HepG2 (cell line): ENCODE results near the gene MROH2A. TPM values are rescaled to one million over a fixed set of nuclear protein-coding genes. Genes with fewer than 3 reads are reported as not detected.

Experiments used
- ATAC-seq: fragments of 200-7000 bp; cut with Tn5 transposase; 3 replicates; pipeline ENCODE4 v1.9.1; 2020; ENCODE audit warnings: mild to moderate bottlenecking, moderate library complexity
- BruUV-seq: library from RNA; stranded (reverse); fragments of 400-500 nt; replicated peaks from 2 replicates; lab custom pipeline; 2021; lab: Mats Ljungman, UMichigan
- CTCF ChIA-PET: fragments of 300-600 bp; formaldehyde crosslinking; extraction: SDS; loops from one replicate; lab custom pipeline; 2021; ENCODE audit warnings: low total read pairs, inconsistent platforms, low intra/inter-chr PET ratio; lab: Yijun Ruan, JAX
- POLR2A ChIA-PET: fragments of 350-600 bp; sonication (Branson Sonifier 250); formaldehyde crosslinking; loops from one replicate; lab custom pipeline; 2020; ENCODE audit warnings: antibody characterized with exemption, inconsistent platforms; lab: Yijun Ruan, JAX
- DNase-seq: peaks from one replicate; pipeline ENCODE4 v3.0.0-alpha.2; 2015; ENCODE audit warnings: low spot score
- FAIRE-seq: peaks from 3 replicates; lab custom pipeline; 2011; peaks lifted over from hg19 to GRCh38; lab: Jason Lieb, UNC
- H2AFZ ChIP-seq: one replicate; pipeline ENCODE4 v1.6.1; 2011; ENCODE audit warnings: low read length, inconsistent platforms
- H3K27ac ChIP-seq: fragments of 300-600 bp; 3 replicates; pipeline ENCODE4 v1.8.0; 2011; ENCODE audit warnings: mixed run types, mild to moderate bottlenecking, mixed read lengths, low read length, inconsistent platforms; ENCODE audit not compliant: insufficient read depth; ENCODE audit errors: extremely low read length
- H3K27me3 ChIP-seq, 2 experiments: fragments of 200-600 bp in 1 of 2; 2 replicates in 1 of 2; 3 replicates in 1 of 2; pipeline versions ENCODE4 v1.6.0 to v1.8.0; 2011; ENCODE audit warnings: low read length in 2 of 2, mild to moderate bottlenecking in 2 of 2, moderate library complexity in 2 of 2, inconsistent platforms in 1 of 2; ENCODE audit not compliant: insufficient read depth in 2 of 2, control insufficient read depth in 1 of 2
- H3K36me3 ChIP-seq, 2 experiments: fragments of 200-600 bp in 1 of 2; replicated peaks in 1 of 2; 2 replicates in 1 of 2; 3 replicates in 1 of 2; pipeline versions ENCODE4 v1.5.1 to v1.8.0; 2011; ENCODE audit warnings: low read length in 2 of 2, inconsistent platforms in 1 of 2; ENCODE audit not compliant: insufficient read depth in 2 of 2, control insufficient read depth in 1 of 2
- H3K4me1 ChIP-seq: 2 replicates; pipeline ENCODE4 v1.5.1; 2012; ENCODE audit warnings: low read length, inconsistent platforms; ENCODE audit not compliant: insufficient read depth
- H3K4me2 ChIP-seq: 2 replicates; pipeline ENCODE4 v1.6.0; 2011; ENCODE audit warnings: low read depth, low read length, inconsistent platforms
- H3K4me3 ChIP-seq, 3 experiments: fragments of 200-600 bp in 1 of 3; sonication (generic), shearing (Covaris generic) in 1 of 3; replicated peaks in 1 of 3; 2 replicates each; pipeline ENCODE4 v1.5.1; 2011 to 2016; ENCODE audit warnings: low read length in 3 of 3, inconsistent platforms in 2 of 3, low read depth in 2 of 3, mild to moderate bottlenecking in 2 of 3, control low read depth in 1 of 3, mixed read lengths in 1 of 3; ENCODE audit not compliant: insufficient read depth in 1 of 3
- H3K79me2 ChIP-seq: one replicate; pipeline ENCODE4 v1.6.1; 2011; ENCODE audit warnings: low read length, inconsistent platforms; ENCODE audit not compliant: insufficient read depth
- H3K9ac ChIP-seq: 2 replicates; pipeline ENCODE4 v1.6.0; 2011; ENCODE audit warnings: mild to moderate bottlenecking, low read depth, low read length, inconsistent platforms; ENCODE audit not compliant: insufficient read depth
- H3K9me3 ChIP-seq: 2 replicates; pipeline ENCODE4 v1.5.1; 2012; ENCODE audit warnings: mild to moderate bottlenecking, low read length
- H4K20me1 ChIP-seq: 2 replicates; pipeline ENCODE4 v1.6.0; 2011; ENCODE audit warnings: inconsistent platforms, mild to moderate bottlenecking, low read length, moderate library complexity; ENCODE audit not compliant: insufficient read depth
- HNF4A ChIP-seq: sonication (generic); formaldehyde crosslinking; IDR thresholded peaks from 2 replicates; pipeline ENCODE4 v1.4.0; 2020; ENCODE audit warnings: missing genetic modification reagents
- PCBP1 ChIP-seq: fragments of 200-400 bp; formaldehyde crosslinking; IDR thresholded peaks from 2 replicates; pipeline ENCODE4 v1.6.1; 2017; ENCODE audit warnings: mild to moderate bottlenecking, low read depth, low read length, borderline replicate concordance
- ZNF496 ChIP-seq: sonication (generic); formaldehyde crosslinking; IDR thresholded peaks from 2 replicates; pipeline ENCODE4 v1.8.1; 2023; ENCODE audit warnings: mild to moderate bottlenecking, moderate library complexity, missing genetic modification reagents; ENCODE audit not compliant: insufficient replicate concordance
- WGBS: methylation state at CpG from one replicate; pipeline ENCODE4 v1.1.6; 2017; ENCODE audit warnings: low lambda C conversion rate; 5-methylcytosine and 5-hydroxymethylcytosine counted together
- in situ Hi-C: cut with HindIII; loops from 2 replicates; pipeline ENCODE4 v1.10.0; 2017; ENCODE audit warnings: low pct_unique_long_range_greater_than_20kb; ENCODE audit not compliant: extremely low pct_ligation_motif_present
- intact Hi-C: fragments of 100-400 bp; cut with micrococcal nuclease; formaldehyde crosslinking; loops from one replicate; pipeline ENCODE4 v1.10.0; 2022; ENCODE audit not compliant: unreplicated experiment
- polyA plus RNA-seq, 8 experiments: library from polyadenylated mRNA; depleted of rRNA in 3 of 8; stranded (reverse) in 7 of 8; unstranded in 1 of 8; fragments of >200 nt; fragmentation: Illumina TruSeq in 4 of 8; extraction: Trizol in 4 of 8; gene quantifications; 2 replicates each; pipeline versions ENCODE4 v1.2.1 to v1.2.3, GENCODE V29; 2011 to 2016; ENCODE audit warnings: low read depth in 4 of 8, missing spikeins in 1 of 8, mixed read lengths in 1 of 8; ENCODE audit not compliant: insufficient read depth in 1 of 8
- total RNA-seq, 5 experiments: library from RNA; depleted of rRNA; stranded (reverse); fragments of >200 nt; fragmentation: Illumina TruSeq; extraction: Trizol; gene quantifications; 2 replicates each; pipeline ENCODE4 v1.2.3, GENCODE V29; 2016; ENCODE audit warnings: low read depth in 1 of 5
- TF ChIP-seq, protein P1 (sequence below), 2 experiments: fragments of 450-650 bp in 1 of 2; sonication (generic) in 1 of 2; formaldehyde crosslinking in 1 of 2; IDR thresholded peaks; 2 replicates each; pipeline versions ENCODE4 v1.6.1 to v1.8.0; 2016 to 2022; ENCODE audit warnings: antibody characterized with exemption in 1 of 2, mild to moderate bottlenecking in 1 of 2, missing genetic modification reagents in 1 of 2

MROH2A gene
- total and polyA plus RNA-seq, 2 of the 13 experiments (the other 11 are each of a cell fraction or from before 2014, with no cell fraction given), result 0.03 to 0.04 TPM

DNA sequence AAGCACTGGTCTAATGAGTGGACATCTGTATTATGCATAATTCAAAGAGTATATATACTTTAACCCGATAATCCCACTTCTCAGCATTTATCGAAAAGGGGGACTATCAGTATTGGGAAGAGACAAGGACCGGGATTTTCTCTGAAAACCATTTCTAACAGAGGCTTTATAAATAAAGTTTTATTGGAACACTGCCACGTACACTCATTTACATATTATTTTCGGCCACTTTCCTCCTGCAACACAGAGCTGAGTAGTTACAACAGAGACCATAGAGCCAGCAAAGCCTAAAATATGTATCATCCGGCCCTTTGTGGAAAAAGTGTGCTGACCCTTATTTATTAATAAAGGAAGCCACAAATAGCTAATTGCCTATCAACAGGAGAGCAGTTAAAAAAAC lies 73.0 kb downstream of the MROH2A start:
- POLR2A ChIA-PET, result no interaction called here
- whole genome bisulfite sequencing, result 96% methylated on average over 6 of the region's 6 CpGs

More for the DNA sequence above, 73.0 kb downstream of the MROH2A start:
- Histone ChIP-seq H3K27me3 (peaks cover 2 to 3% of the 10 kb centered on the region in 2 experiments; a peak in 1 of 5 replicates), H3K9me3 (no peaks in the 10 kb centered on the region), H3K36me3 (peaks cover 34 to 61% of the 10 kb centered on the region in 2 experiments), H4K20me1 (peaks cover 9% of the 10 kb centered on the region), H2AFZ (no peak overlapping the region), H3K4me2 (no peak overlapping the region), H3K4me1 (peaks cover 39% of the 10 kb centered on the region), H3K79me2 (peaks cover 39% of the 10 kb centered on the region), H3K4me3 (no peak overlapping the region), H3K27ac (no peak overlapping the region), H3K9ac (no peak overlapping the region)
- FAIRE-seq (no peak), ATAC-seq (no peak), DNase-seq (no peak)
- in situ Hi-C loops, result no loop called here
- no TSS peak for BruUV-seq
- CTCF ChIA-PET, result no interaction called here
- TF ChIP-seq, protein P1, sequence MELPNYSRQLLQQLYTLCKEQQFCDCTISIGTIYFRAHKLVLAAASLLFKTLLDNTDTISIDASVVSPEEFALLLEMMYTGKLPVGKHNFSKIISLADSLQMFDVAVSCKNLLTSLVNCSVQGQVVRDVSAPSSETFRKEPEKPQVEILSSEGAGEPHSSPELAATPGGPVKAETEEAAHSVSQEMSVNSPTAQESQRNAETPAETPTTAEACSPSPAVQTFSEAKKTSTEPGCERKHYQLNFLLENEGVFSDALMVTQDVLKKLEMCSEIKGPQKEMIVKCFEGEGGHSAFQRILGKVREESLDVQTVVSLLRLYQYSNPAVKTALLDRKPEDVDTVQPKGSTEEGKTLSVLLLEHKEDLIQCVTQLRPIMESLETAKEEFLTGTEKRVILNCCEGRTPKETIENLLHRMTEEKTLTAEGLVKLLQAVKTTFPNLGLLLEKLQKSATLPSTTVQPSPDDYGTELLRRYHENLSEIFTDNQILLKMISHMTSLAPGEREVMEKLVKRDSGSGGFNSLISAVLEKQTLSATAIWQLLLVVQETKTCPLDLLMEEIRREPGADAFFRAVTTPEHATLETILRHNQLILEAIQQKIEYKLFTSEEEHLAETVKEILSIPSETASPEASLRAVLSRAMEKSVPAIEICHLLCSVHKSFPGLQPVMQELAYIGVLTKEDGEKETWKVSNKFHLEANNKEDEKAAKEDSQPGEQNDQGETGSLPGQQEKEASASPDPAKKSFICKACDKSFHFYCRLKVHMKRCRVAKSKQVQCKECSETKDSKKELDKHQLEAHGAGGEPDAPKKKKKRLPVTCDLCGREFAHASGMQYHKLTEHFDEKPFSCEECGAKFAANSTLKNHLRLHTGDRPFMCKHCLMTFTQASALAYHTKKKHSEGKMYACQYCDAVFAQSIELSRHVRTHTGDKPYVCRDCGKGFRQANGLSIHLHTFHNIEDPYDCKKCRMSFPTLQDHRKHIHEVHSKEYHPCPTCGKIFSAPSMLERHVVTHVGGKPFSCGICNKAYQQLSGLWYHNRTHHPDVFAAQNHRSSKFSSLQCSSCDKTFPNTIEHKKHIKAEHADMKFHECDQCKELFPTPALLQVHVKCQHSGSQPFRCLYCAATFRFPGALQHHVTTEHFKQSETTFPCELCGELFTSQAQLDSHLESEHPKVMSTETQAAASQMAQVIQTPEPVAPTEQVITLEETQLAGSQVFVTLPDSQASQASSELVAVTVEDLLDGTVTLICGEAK (IDR thresholded peaks at IDR 0.05), result peak; percentile 83
- TF ChIP-seq, protein P1 (CRISPR knock-in tag; IDR thresholded peaks at IDR 0.05), result peak; percentile 84; the same call in 1 of the 2 replicates
- TF ChIP-seq PCBP1 (no peak), HNF4A (CRISPR knock-in tag) (no peak), ZNF496 (CRISPR knock-in tag) (no peak)
- intact Hi-C loops, result no loop called here
